ENCODE measurements around the gene CUX1. TPM values are rescaled to one million over a fixed set of nuclear protein-coding genes. Genes with fewer than 3 reads are reported as not detected.

CUX1 gene
- total and polyA plus RNA-seq, 2 of the 13 experiments (the other 11 are each of a cell fraction or from before 2014, with no cell fraction given), result 13.7 to 14.9 TPM

DNA sequence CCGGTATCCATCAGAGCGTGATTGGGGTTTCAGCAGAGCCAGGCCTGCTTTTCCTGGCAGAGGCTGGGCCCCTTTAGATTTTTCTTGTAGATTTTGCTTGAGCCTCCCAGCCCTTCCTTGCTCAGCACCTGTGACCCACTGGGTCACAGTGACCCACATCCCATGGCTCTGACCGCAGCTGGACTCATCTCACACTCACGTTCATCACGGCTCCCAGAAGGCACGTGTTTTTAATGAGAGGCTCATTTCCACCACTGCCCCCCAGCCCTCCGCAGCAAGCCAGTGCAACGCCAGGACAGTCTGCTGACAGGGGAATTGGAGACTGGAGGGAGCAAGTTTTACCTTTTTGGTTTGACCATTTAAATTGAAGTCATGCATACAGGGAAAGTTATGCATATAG lies 155.7 kb downstream of the CUX1 start (continued):
- TF ChIP-seq, protein P1, sequence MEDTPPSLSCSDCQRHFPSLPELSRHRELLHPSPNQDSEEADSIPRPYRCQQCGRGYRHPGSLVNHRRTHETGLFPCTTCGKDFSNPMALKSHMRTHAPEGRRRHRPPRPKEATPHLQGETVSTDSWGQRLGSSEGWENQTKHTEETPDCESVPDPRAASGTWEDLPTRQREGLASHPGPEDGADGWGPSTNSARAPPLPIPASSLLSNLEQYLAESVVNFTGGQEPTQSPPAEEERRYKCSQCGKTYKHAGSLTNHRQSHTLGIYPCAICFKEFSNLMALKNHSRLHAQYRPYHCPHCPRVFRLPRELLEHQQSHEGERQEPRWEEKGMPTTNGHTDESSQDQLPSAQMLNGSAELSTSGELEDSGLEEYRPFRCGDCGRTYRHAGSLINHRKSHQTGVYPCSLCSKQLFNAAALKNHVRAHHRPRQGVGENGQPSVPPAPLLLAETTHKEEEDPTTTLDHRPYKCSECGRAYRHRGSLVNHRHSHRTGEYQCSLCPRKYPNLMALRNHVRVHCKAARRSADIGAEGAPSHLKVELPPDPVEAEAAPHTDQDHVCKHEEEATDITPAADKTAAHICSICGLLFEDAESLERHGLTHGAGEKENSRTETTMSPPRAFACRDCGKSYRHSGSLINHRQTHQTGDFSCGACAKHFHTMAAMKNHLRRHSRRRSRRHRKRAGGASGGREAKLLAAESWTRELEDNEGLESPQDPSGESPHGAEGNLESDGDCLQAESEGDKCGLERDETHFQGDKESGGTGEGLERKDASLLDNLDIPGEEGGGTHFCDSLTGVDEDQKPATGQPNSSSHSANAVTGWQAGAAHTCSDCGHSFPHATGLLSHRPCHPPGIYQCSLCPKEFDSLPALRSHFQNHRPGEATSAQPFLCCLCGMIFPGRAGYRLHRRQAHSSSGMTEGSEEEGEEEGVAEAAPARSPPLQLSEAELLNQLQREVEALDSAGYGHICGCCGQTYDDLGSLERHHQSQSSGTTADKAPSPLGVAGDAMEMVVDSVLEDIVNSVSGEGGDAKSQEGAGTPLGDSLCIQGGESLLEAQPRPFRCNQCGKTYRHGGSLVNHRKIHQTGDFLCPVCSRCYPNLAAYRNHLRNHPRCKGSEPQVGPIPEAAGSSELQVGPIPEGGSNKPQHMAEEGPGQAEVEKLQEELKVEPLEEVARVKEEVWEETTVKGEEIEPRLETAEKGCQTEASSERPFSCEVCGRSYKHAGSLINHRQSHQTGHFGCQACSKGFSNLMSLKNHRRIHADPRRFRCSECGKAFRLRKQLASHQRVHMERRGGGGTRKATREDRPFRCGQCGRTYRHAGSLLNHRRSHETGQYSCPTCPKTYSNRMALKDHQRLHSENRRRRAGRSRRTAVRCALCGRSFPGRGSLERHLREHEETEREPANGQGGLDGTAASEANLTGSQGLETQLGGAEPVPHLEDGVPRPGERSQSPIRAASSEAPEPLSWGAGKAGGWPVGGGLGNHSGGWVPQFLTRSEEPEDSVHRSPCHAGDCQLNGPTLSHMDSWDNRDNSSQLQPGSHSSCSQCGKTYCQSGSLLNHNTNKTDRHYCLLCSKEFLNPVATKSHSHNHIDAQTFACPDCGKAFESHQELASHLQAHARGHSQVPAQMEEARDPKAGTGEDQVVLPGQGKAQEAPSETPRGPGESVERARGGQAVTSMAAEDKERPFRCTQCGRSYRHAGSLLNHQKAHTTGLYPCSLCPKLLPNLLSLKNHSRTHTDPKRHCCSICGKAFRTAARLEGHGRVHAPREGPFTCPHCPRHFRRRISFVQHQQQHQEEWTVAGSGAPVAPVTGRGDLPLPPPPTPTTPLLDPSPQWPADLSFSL (CRISPR knock-in tag; IDR thresholded peaks at IDR 0.05), result no peak
- TF ChIP-seq ZMYM3 (CRISPR knock-in tag; IDR thresholded peaks at IDR 0.05), result no peak

DNA sequence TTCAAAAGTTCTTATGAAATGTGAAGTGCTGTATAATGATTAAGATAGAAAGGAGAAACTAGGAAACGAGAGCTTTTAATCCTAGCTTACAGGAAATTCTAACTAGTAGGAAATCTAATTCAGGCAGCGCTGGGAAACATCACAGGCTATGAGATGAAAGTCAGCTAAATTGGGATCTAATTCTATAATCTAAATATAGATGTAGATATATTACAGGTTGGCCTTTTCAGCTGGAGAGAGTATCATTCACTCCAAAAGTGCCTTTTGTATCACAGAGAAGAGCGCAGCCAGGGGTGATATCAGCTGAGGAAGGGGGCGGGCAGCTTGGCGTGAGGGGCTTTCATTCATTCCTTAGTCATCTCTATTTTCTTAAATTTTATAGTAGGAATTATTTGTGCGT lies 157.0 kb downstream of the CUX1 start:
- TF ChIP-seq, protein P2, sequence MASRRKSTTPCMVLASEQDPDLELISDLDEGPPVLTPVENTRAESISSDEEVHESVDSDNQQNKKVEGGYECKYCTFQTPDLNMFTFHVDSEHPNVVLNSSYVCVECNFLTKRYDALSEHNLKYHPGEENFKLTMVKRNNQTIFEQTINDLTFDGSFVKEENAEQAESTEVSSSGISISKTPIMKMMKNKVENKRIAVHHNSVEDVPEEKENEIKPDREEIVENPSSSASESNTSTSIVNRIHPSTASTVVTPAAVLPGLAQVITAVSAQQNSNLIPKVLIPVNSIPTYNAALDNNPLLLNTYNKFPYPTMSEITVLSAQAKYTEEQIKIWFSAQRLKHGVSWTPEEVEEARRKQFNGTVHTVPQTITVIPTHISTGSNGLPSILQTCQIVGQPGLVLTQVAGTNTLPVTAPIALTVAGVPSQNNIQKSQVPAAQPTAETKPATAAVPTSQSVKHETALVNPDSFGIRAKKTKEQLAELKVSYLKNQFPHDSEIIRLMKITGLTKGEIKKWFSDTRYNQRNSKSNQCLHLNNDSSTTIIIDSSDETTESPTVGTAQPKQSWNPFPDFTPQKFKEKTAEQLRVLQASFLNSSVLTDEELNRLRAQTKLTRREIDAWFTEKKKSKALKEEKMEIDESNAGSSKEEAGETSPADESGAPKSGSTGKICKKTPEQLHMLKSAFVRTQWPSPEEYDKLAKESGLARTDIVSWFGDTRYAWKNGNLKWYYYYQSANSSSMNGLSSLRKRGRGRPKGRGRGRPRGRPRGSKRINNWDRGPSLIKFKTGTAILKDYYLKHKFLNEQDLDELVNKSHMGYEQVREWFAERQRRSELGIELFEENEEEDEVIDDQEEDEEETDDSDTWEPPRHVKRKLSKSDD (CRISPR knock-in tag; IDR thresholded peaks at IDR 0.05; ENCODE audit: low read depth), result no peak
- TF ChIP-seq CBX2 (IDR thresholded peaks at IDR 0.05; ENCODE audit: low read depth, low read length), result no peak
- TF ChIP-seq CBX2 (CRISPR knock-in tag; IDR thresholded peaks at IDR 0.05; ENCODE audit: low read depth), result no peak
- TF ChIP-seq, protein P3, sequence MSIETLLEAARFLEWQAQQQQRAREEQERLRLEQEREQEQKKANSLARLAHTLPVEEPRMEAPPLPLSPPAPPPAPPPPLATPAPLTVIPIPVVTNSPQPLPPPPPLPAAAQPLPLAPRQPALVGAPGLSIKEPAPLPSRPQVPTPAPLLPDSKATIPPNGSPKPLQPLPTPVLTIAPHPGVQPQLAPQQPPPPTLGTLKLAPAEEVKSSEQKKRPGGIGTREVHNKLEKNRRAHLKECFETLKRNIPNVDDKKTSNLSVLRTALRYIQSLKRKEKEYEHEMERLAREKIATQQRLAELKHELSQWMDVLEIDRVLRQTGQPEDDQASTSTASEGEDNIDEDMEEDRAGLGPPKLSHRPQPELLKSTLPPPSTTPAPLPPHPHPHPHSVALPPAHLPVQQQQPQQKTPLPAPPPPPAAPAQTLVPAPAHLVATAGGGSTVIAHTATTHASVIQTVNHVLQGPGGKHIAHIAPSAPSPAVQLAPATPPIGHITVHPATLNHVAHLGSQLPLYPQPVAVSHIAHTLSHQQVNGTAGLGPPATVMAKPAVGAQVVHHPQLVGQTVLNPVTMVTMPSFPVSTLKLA (IDR thresholded peaks at IDR 0.05), result no peak
- TF ChIP-seq, protein P4, sequence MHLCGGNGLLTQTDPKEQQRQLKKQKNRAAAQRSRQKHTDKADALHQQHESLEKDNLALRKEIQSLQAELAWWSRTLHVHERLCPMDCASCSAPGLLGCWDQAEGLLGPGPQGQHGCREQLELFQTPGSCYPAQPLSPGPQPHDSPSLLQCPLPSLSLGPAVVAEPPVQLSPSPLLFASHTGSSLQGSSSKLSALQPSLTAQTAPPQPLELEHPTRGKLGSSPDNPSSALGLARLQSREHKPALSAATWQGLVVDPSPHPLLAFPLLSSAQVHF (CRISPR knock-in tag; IDR thresholded peaks at IDR 0.05), result no peak
- TF ChIP-seq, protein P5, sequence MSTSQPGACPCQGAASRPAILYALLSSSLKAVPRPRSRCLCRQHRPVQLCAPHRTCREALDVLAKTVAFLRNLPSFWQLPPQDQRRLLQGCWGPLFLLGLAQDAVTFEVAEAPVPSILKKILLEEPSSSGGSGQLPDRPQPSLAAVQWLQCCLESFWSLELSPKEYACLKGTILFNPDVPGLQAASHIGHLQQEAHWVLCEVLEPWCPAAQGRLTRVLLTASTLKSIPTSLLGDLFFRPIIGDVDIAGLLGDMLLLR (CRISPR knock-in tag; IDR thresholded peaks at IDR 0.05), result no peak
- TF ChIP-seq DMAP1 (CRISPR knock-in tag; IDR thresholded peaks at IDR 0.05), result no peak
- no peak for TF ChIP-seq ZNF839 (CRISPR knock-in tag; IDR thresholded peaks at IDR 0.05; ENCODE audit: borderline replicate concordance)
- TF ChIP-seq PLRG1 (conservative IDR thresholded peaks at IDR 0.05), result no peak
- no peak for TF ChIP-seq JUNB (CRISPR knock-in tag; IDR thresholded peaks at IDR 0.05; ENCODE audit: borderline replicate concordance)
- POLR2A ChIA-PET, result no interaction called here
- H3K27me3 ChIP-seq (ENCODE audit: control insufficient read depth in 1 of 2, insufficient read depth in 2 of 2, low read length in 2 of 2), result no peaks in the 10 kb centered on the region
- WGBS (ENCODE audit: low lambda C conversion rate), result 97% methylated on average over 6 of the region's 6 CpGs
- H3K9ac ChIP-seq (ENCODE audit: insufficient read depth, low read depth, low read length), result no peak overlapping the region
- peaks cover 40% of the 10 kb centered on the region for H3K4me1 ChIP-seq (ENCODE audit: insufficient read depth, low read length)
- H3K79me2 ChIP-seq (ENCODE audit: insufficient read depth, low read length), result peaks cover 3% of the 10 kb centered on the region
- H3K9me3 ChIP-seq (ENCODE audit: low read length), result no peaks in the 10 kb centered on the region
- in situ Hi-C loops (cut with HindIII; ENCODE audit: extremely low pct_ligation_motif_present, low pct_unique_long_range_greater_than_20kb) (no loop called here), intact Hi-C loops (cut with micrococcal nuclease; ENCODE audit: unreplicated experiment) (no loop called here)
- H3K4me2 ChIP-seq (ENCODE audit: low read depth, low read length), result no peak overlapping the region
- peaks cover 22% of the 10 kb centered on the region; the same call in 1 of the 2 replicates for H4K20me1 ChIP-seq (ENCODE audit: insufficient read depth, low read length)
- FAIRE-seq (no peak), ATAC-seq (no peak), DNase-seq (ENCODE audit: low spot score) (no peak)
- BruUV-seq (replicated peaks), result no TSS peak
- no peak overlapping the region for H3K27ac ChIP-seq (ENCODE audit: extremely low read length, insufficient read depth, low read length)
- H3K4me3 ChIP-seq (replicated peaks in 1 of 3; ENCODE audit: insufficient read depth in 1 of 3, low read depth in 2 of 3, low read length in 3 of 3), result no peak overlapping the region
- no peak overlapping the region for H2AFZ ChIP-seq (ENCODE audit: low read length)
- CTCF ChIA-PET (ENCODE audit: low intra/inter-chr PET ratio, low total read pairs), result no interaction called here
- H3K36me3 ChIP-seq (replicated peaks in 1 of 2; ENCODE audit: control insufficient read depth in 1 of 2, insufficient read depth in 2 of 2, low read length in 2 of 2), result peaks cover 3 to 4% of the 10 kb centered on the region in 2 experiments; a peak in 2 of 5 replicates
